Activated CD4-positive, alpha-beta T cell treated with anti-CD3 and anti-CD28 coated beads, Interleukin-2, Interleukin-4, amounts not matched to agents 100 ng/mL and 50 ng/mL, durations not matched to agents 16 hours and 8 hours (primary cell): ENCODE results near the gene ADPRM.
A peak's percentile ranks its signal among the peaks of the same experiment; 100 is the strongest.

ENCODE experiments used
- DNase-seq: peaks from one replicate; pipeline ENCODE4 v3.0.0-alpha.2; 2020; ENCODE audit warnings: low spot score

Gene ADPRM

DNA sequence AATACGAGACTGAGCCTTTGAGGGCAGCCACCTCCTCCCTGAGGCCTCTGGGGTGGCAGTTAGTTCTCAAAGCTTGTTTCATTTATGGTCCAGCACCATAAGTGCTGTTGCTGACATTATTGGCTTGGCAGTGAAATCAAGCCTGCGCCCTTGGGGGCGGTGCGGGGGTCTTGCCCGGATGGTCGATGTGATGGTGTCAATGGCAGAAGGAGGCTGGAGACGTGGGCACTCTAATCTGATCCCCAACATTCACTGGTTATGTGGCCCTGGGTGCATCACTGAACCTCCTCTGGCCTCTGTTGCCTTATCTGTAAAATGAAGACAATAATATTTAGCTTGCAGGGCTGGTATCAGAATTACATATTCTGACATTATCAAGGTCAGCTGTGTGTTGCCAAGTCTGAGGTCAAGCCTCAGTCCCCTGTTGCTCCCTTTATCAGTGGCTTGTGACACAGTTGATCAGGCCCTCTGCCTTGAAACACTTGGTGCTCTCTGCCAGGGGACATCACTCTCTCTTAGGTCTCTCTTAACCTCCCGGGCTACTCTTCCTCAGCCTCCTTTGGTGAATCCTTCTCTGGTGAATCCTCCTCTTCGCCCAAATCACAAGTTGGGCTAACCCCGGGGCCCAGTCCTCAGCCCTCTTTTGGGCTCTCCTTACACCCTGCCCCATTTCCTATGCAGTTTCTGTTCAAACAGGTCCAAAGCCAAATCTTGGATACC lies 44.2 kb downstream of the ADPRM start:
- no peak for DNase-seq

GRCh38 chr17:10742431-10742830 lies 45.0 kb downstream of the ADPRM start:
- no peak for DNase-seq

GRCh38 chr17:10743316-10744009 lies 46.1 kb downstream of the ADPRM start:
- DNase-seq = no peak

GRCh38 chr17:10744501-10745000 lies 47.2 kb downstream of the ADPRM start:
- no peak for DNase-seq

GRCh38 chr17:10745231-10745630 lies 47.8 kb downstream of the ADPRM start:
- DNase-seq = no peak

- DNase-seq = no peak
Observed at GRCh38 chr17:10748531-10749181, 51.3 kb downstream of the ADPRM start.

- DNase-seq = no peak
Observed at GRCh38 chr17:10750210-10750609, 52.8 kb downstream of the ADPRM start.

- no peak for DNase-seq
Observed at GRCh38 chr17:10751563-10751962, 54.2 kb downstream of the ADPRM start.

- no peak for DNase-seq
Observed at GRCh38 chr17:10752696-10753095, 55.3 kb downstream of the ADPRM start.

DNA sequence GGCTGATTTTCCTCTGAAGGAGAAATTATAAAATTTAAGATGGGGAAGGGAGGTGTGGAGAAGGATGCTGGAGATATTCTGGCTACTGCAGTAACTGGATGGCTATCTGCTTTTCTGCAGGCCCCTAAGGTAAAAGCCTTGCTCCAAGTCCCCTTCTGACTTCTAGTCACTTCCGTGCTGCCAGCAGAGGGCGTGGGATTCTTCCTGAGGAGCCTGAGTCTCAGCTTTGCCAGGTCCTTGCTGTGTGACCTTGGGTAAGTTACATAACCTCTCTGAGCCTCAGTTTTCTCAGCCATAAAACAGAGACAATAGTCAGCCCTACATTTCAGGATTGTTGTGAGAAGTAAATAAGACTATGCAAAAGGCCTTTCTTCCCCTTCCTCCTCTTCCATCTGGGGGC lies 56.7 kb downstream of the ADPRM start:
- peak; percentile 29 for DNase-seq

- DNase-seq = no peak
Observed at GRCh38 chr17:10754861-10755591, 57.6 kb downstream of the ADPRM start.

GRCh38 chr17:10755592-10756127 lies 58.3 kb downstream of the ADPRM start:
- no peak for DNase-seq

DNA sequence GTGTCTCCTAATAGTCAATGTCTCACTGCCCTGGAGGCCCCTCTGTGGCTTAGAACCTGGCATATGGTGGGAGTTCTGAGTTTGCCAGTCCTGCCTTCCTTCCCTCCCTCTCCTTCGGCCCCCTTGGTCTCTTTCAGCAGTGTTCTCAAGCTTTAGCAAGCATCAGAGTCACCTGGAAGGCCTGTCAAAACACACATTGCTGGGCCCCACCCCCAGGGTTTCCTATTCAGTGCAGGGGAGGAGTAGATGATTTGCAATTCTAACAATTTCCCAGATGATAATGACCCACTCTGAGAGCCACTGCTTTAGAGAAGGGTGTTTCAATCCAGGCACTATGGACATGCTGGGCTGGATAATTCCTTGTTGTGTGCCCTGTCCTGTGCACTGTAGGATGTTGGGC lies 58.8 kb downstream of the ADPRM start:
- no peak for DNase-seq

- no peak for DNase-seq
Observed at GRCh38 chr17:10756619-10757018, 59.2 kb downstream of the ADPRM start.

DNA sequence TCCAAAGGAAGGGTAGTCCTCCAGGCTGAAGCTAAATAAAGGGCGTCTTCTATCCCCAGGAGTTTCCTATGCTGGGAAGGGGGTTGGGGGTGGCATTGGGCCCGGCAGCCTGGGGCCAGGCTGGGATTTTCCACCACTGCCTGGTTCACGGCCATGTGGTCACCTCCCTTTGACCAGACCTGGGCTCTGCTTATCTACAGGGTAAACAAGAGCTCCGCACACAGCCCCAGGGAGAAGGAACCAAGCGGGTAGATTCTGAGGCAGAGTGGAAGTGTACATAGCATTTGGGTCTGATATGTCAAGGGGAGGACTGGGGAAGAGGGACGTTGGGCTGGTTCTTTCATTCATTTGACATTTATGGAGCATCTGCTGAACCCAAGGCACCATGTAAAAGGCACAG lies 59.7 kb downstream of the ADPRM start:
- no peak for DNase-seq

DNA sequence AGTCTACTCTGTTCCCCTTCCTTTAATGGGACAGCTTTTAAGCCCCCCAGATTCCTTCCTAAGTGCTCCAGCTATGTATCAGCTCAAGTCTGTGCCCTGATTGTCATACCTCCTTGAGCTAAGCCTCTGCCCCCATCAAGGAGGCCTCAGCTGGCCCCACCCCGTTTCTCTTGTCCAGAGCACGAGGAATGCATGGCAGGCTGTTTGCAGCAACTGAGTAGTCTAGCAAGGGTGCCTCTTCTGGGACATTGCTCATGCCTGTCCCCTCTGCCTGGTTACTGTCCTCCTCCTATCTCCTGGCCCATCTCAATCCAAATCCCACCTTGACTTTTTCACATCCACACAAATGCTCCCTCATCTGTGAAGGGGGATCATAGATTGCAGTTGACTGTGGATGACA lies 60.3 kb downstream of the ADPRM start:
- DNase-seq = no peak

DNA sequence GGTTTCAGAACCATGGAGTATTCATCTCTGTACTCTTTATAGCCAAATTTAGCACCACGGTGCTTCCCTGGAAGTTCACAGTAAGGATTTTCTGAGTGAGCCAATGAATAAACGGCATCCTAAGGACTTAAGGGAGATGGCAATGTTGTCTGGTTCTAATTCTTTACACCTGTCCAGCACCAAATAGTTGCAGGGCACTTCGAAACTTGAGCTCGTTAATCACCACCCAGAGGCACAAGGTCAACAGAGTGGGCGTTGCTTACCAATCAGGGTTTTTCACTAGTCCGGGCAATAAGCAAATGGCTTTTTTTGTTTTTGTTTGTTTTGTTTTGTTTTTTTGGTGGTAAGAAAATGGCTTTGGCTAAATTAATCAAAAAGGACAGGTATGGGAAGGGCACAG lies 60.7 kb downstream of the ADPRM start:
- no peak for DNase-seq
